ENCODE data around the gene KLHL22.
"Not testable (repeated sequence)": the region's sequence is repeated elsewhere in the genome, so short reads cannot be mapped to it uniquely, and the experiment has no call there.

Gene KLHL22

DNA sequence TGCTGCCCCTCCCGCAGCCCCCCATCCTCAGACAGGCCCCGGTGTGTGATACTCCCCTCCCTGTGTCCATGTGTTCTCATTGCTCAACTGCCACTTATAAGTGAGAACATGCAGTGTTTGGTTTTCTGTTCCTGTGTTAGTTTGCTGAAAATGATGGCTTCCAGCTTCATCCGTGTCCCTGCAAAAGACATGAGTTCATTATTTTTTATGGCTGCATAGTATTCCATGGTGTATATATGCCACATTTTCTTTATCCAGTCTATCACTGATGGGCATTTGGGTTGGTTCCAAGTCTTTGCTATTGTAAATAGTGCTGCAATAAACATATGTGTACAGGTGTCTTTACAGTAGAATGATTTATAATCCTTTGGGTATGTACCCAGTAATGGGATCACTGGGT lies 80.4 kb downstream of the KLHL22 start:
- DNase-seq = not testable (repeated sequence)

DNA sequence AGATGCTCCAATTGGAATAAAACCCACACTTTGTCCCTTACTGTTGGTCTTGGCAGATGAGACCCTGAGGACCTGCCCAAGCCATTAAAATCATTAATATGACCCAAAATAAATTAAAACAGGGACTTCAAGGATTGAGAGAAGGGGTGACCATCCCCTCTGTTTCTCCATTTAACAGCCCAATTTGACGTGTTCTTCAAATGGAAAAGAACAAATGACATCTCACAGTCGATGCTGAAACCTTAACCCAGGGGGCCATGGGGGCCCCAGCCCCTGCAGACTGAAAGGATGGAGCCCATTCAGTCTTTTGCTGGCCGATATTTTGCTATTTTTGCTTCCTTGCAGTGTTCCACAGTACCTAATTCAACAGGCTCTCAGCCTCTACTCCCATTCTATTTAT lies 81.1 kb downstream of the KLHL22 start:
- DNase-seq = no peak

DNA sequence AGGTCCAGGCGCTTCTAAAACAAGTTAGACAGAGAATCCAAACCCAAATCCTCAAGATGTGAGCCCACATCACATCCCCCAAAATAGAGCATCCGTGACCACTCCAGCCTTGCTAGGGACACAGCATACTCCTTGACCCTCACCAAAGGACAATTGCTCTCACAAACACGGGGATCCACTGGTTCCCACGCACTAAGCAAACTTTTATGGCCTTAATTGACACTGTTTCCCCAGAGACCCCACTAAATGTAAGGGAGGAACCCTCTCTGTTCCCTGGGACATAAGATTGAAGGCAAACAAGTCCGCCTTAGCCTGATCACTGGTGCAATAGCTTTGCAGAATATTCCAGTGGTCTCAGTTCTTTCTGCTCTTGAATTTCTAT lies 81.5 kb downstream of the KLHL22 start:
- no peak for DNase-seq

DNA sequence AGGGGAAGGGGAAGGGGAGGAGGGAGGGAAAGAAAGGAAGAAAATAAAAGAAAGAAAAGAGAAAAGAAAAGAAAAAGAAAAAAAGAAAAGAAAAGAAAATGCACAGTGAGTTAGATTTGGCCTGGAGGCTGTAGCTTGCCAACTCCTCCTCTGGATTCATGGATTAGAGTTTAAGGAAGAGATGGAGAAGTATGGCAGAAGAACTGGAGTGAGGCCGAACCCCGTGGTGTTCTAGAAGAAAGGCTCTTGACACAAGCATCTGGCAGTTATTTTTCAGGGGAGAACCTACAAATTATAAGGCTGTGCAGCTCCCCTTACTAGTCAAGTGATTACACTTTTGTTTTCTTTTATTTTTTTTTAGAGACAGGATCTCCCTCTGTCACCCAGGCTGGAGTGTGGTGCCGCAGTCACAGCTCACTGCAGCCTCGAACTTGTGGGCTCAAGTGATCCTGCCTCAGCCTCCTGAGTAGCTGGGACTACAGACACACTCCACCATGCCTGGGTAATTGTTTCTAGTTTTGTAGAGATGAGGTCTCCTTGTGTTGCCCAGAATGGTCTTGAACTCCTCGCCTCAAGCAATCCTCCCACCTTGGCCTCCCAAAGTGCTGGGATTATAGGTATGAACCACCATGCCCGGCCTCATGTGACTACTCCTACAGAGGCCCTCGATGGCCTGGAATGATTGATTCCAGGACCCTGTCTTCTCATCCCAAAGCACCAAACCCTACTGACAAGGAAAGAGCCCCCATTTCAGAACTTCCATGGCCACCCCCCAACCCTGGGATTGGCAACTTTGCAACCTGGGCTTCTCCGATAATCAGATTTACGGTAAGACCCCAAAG lies 82.2 kb downstream of the KLHL22 start:
- DNase-seq = no peak

DNA sequence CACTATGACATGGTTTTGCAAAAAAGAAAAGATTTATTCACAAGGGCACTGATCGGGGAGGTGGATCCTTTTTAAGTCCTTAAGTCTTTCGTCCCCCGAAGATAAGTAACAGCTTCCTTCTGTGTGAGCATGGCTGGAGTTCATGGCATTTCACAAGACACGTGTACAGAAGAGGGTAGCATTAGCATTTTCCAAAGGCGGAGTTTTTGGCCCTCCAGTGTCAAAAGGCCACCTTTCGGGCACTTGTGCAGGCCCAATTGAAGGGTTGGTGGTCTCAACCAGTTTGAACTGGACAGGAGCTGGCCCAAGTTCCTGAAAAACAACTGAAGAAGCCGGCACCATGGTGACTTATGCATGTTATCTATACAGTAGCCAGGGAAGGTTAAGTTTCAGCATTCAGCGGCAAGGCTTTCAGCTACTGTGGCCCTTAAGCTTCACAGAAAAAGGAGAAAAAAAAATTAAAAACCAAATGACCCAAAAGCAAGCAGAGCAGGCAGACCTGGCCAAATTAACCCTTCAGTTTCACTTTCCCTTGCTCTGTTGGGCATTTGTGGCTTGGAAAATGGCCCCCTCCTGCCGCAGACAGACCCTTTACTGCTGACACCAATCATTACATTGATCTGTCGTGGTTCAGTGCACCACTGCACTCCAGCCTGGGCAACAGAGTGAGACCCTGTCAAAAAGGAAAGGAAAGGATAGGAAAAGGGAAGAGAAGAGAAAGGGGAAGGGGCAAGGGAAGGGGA lies 83.0 kb downstream of the KLHL22 start:
- DNase-seq = peak; percentile 27

DNA sequence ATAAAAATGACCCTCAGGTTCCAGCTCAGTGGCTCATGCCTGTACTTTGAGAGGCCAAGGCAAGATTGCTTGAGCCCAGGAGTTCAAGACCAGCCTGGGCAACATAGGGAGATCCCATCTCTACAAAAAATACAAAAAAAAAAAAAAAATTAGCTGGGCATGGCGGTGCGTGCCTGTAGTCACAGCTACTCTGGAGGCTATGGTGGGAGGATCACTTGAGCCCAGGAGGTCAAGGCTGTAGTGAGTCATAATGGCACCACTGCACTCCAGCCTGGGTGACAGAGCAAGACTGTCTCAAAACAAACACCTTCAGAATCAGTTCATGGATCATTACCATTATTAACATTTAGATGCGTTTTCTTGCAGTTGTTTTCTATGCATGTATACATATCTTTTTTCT lies 86.2 kb downstream of the KLHL22 start:
- not testable (repeated sequence) for DNase-seq

DNA sequence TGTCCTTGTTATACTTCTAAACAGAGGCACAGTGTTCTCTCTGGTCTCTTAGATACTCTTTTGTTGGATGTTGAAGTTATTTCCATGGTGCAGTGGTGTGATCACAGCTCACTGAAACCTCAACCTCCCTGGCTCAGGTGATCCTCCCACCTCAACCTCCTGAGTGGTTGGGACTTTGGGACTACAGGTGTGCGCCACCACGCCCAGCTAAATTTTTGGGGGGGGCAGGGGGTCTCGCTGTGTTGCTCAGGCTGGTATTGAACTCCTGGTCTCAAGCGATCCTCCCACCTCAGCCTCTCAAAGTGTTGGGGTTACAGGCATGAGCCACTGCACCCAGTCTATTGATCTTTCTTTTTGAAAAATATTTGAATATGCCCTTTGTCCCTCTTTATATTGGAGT lies 86.7 kb downstream of the KLHL22 start:
- DNase-seq = no peak

DNA sequence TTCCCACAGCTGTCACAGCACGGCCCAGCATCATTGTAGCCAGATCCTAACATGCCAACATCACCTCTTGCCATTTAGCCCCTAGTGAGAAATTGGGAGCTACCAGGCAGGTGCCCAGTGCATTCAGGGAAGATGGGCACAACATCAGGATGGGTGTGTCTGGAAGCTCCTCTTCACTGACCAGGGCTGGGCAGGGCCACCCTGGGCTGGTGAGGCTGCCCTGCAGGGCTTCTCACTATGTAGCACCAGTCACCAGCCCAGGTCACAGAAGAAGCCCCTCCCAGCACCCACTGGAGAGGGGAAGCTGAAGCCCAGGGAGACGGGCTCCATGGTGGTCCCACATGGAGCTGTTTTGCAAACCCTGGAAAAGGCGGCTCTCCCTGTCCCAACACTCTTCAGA lies 87.8 kb downstream of the KLHL22 start:
- DNase-seq = no peak

DNA sequence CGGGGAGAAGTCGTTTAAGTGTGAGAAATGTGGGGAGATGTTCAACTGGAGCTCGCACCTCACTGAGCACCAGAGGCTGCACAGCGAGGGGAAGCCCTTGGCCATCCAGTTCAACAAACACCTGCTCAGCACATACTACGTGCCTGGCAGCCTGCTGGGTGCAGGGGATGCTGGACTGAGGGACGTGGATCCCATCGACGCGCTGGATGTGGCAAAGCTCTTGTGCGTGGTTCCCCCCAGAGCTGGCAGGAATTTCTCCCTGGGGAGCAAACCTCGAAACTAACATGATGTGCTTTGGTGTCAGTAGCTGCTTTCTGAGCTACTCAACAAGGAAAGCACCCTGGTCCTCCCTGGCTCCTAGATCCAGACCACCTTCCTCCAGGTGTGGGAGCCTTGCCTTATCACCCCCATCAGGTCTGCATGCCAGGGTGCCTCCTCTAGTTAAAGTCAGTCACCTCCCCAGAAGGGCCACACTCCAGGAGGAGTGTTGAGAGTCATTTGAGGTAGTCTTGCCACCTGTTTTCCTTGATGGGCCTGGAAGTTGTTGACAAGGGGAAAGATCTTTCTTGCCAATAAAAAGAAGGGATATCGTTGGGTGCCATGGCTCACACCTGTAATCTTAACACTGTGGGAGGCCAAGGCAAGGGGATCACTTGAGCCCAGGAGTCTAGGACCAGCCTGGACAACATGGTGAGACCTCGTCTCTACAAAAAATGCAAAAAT lies 88.7 kb downstream of the KLHL22 start:
- no peak for DNase-seq

DNA sequence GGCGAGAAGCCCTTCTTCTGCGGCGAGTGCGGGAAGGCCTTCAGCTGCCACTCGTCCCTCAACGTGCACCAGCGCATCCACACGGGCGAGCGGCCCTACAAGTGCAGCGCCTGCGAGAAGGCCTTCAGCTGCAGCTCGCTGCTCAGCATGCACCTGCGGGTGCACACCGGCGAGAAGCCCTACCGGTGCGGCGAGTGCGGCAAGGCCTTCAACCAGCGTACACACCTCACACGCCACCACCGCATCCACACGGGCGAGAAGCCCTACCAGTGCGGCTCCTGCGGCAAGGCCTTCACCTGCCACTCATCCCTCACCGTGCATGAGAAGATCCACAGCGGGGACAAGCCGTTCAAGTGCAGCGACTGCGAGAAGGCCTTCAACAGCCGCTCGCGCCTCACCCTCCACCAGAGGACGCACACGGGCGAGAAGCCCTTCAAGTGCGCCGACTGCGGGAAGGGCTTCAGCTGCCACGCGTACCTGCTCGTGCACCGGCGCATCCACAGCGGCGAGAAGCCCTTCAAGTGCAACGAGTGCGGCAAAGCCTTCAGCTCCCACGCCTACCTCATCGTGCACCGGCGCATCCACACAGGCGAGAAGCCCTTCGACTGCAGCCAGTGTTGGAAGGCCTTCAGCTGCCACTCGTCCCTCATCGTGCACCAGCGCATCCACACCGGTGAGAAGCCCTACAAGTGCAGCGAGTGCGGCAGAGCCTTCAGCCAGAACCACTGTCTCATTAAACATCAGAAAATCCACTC lies 89.5 kb downstream of the KLHL22 start:
- no peak for DNase-seq

DNA sequence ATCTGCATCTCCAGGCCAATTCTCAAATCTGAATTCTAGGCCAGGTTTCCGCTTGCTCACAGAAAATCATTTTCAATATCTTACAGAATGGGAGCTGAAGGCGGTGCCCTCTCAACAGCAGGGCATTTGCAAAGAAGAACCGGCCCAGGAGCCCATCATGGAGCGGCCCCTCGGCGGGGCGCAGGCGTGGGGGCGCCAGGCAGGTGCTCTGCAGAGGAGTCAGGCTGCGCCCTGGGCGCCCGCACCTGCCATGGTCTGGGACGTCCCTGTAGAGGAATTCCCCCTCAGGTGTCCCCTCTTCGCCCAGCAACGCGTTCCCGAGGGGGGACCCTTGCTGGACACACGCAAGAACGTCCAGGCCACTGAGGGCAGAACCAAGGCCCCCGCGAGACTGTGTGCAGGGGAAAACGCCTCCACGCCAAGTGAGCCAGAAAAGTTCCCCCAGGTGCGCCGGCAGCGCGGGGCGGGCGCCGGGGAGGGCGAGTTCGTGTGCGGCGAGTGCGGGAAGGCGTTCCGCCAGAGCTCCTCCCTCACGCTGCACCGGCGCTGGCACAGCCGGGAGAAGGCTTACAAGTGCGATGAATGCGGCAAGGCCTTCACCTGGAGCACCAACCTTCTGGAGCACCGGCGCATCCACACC lies 90.2 kb downstream of the KLHL22 start:
- no peak for DNase-seq

DNA sequence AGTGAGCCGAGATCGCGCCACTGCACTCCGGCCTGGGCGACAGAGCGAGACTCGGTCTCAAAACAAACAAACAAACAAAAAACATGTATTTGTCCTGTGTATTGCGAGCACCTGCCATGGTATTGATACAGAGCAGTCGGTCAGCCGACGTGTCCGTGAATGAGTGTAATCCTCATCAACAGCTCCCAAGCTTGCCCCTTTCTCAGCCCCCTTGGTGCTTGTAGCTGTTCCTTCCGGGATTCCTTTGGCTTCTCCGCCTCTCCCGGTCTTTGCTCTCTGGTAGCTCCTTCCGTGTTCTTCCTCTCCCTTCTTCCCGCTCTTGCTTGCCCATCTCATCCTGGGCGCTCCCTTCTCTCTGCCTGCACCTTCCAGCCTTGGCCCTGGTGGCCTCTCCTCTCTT lies 90.7 kb downstream of the KLHL22 start:
- no peak for DNase-seq

DNA sequence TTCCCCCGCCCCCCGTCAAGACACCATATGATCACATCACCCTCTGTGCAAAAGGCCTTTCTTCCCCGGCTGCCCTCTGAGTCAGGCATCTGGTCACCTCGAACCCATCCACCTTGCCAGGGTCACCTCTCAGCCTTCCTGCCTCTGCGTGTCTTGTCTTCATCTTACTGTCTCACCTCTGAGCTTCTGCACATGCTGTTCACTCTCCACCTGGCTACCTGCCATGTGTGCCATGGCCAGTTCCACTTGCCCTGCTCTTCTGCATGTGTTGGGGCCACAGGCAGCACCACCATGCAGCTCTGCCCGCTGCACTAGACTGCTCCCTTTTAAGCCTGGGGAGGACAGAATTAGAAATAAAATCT lies 91.8 kb downstream of the KLHL22 start:
- DNase-seq = no peak

DNA sequence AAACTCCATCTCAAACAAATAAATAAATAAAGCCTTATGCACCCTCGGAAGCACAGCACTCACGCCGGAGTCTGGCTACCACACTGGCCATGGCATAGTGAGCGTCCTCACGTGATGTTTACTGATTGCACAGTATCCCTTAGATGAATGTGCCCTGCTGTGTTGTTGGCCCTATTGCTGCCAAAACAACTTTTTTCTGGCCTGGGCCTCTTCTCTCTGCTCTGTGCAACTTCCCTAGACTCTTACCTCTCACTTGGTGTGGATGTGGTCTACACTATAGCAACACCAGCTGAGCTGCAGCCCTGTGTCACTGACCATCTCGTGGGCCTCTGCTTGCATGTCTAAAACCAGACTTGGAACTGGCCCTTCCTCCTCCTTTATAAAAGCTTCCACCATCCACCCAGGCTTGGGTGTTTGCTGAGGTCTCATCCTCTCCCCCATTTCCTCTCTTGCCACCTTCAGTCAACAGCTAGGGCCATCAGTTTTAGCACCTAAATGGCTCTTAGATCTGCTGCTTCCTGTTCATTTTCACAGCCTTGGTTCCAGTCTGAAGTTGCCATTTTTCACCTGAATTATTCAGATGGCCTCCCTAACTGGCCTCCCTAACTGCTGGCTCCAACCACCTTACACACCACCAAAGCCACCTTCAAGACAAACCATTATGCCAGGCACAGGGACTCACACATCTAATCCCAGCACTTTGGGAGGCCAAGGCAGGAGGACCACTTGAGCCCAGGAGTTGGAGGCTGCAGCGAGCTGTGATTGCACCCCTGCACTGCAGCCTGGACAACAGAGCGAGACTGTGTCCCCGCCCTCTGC lies 92.4 kb downstream of the KLHL22 start:
- DNase-seq = no peak

DNA sequence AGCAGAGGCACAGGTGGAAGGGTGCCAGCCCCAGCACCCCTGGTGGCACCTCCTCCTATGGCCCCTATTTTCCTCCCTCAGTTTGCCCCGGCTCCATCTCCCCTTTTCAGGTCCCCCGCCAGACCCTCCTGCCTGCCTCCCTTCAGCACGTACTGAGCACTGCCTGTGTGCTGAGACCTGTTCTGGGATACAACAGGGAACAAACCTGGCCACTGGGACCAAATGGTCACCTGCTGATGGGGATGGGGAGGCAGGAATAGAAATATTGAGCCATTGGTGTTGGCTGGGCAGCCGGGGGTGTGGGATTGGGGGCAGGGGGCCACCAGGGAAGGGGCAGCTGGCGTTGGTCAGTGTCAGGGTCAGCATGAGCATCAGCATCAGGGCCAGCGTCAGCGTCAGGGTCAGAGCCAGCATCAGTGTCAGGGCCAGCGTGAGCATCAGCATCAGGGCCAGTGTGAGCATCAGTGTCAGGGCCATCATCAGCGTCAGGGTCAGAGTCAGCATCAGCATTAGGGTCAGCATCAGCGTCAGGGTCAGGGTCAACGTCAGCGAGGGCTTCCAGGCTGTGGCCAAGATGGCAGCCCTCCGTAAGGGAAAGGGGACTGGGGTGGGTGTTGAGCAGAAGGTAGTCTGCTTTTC lies 94.1 kb downstream of the KLHL22 start:
- DNase-seq = no peak

DNA sequence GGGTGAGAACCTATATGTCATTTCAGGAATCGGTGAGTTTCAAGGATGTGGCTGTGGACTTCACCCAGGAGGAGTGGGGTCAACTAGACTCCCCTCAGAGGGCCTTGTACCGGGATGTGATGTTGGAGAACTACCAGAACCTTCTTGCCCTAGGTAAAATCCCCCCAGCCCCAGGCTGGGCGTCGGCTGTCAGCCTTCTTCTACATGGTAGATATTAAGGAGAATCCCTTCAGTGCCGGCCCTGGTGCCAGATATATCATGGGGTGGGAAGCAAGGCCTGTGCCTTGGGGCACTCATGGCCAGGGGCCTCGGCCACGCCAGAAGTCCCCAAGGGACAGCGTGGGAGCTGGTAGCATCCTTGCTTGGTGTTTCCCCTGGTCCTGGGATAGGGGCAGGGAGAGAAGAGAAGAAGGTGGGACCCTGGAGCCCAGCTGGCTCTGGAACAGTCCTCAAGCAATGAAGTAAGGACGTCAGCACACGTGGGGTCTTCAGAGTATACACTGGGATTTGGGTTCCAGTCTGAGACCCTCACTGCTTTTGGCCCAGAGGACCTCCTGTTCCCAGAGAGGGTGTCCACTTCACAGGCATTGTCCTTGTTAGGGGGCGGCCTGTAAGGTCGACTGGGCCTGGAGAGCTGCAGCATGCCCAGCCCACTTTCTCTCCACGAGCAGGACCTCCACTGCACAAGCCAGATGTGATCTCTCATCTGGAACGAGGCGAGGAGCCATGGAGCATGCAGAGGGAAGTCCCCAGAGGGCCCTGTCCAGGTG lies 94.8 kb downstream of the KLHL22 start:
- no peak for DNase-seq

DNA sequence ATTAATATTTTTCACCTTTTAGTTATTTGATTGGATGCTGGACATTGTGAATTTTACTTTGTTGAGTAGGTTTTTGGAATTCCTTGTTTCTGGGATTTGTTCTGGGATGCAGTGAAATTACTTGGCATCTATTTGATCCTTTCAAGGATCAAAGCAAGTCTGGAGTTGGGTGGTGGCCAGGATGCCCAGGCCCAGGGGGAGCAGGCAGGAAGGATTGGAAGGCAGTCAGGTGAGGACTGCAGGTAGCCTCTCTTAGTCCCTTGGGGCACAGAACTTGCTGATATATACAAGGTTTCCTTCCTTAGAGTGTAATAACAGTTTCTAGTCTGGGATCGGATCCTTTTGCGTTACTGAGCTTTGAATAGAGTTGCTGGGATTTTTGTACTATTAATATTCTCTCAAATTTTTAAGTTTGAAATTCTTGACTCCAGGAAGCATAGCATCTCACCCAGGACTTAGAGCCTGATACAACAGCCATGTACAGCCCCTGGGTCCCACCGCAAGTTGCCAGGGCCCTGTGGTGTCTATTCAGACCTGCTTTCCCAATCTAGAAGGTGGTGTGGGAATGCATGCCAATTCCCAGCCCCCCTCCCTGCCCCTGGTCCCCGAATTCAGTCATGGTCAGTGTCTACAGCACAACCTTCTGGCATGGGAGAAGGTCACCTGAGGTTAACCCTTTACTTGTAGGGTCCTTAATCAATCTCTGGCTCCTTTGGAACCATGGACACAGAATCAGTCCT lies 95.6 kb downstream of the KLHL22 start:
- DNase-seq = no peak

DNA sequence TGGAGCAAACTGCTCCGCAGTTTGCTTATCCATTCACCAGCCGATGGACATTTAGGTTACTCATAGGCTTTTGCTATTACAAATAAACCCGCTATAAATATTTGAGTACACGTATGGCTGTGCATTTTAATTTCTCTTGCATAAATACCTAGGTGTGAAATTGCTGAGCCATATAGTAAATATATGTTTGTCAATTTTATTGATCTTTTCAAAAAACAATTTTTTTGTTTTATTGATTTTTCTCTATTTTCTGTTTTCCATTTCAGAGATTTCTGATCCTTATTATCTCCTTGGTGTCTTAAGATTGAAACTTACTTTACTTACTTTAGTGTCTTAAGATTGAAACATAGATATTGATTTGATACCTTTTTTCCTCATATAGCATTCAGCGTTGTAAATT lies 97.2 kb downstream of the KLHL22 start:
- DNase-seq = no peak

DNA sequence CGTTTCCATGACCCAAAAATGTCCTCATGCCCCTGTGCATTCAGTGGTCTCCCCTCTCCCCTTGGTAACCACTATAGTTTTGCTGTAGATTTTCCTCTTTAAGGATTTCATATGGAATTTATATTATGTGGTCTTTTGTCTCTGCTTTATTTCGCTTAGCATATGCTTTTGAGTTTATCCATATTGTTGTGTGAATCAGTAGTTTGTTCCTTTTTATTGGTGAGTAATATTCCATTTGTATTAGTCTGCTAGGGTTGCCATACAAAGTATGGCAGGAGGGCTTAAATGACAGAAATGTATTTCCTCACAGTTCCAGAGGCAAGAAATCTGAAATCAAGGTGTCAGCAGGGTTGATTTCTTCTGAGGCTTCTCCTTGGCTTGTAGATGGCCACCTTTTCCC lies 98.1 kb downstream of the KLHL22 start:
- no peak for DNase-seq

DNA sequence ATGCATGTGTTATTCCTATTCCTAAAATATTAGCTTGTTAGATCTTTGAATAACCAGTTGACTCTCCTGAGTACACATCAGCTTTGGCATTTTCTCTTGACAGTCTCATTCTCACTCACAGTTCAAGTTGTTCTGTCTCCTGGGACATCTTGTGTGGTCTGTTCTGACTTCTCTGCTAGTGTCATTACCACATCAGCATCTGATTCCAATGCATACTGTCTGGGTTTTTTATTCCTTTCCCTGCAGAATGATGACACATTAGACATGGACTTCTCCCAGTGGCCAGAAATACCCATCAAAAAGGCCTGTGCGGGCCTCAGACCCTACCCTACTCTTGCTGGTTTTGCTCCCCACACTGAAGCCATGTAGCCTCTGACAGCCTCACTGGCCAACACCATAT lies 99.0 kb downstream of the KLHL22 start:
- DNase-seq = no peak

Data from MV-4-11 (cell line).